GM19467 (cell line): Measurements from ENCODE around the gene WNT3.

Experiments
- ATAC-seq: cut with Tn5 transposase; IDR thresholded peaks from one replicate; pipeline ENCODE4 v1.9.1; 2021; ENCODE audit warnings: mild to moderate bottlenecking, moderate library complexity; ENCODE audit not compliant: unreplicated experiment

Gene WNT3

DNA sequence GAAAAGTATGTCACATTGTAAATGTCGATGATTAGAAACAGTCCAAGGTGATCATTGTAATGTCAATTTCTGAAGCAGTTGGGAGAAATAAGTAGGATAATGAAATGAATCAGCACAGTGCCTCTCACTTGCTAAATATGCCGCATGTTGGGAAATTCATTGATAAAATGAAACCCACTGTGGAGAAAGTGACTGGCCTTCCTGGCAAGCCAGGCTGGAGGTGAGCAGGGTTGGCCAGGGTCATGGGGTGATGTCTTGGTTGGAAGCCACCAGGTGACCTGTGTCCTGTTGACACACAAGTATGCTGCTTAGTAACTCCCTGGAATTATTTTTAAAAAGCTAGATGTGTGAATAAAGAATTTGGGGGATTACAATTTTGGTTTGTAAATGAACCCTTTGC lies 18.0 kb upstream of the WNT3 start:
- ATAC-seq: no peak

DNA sequence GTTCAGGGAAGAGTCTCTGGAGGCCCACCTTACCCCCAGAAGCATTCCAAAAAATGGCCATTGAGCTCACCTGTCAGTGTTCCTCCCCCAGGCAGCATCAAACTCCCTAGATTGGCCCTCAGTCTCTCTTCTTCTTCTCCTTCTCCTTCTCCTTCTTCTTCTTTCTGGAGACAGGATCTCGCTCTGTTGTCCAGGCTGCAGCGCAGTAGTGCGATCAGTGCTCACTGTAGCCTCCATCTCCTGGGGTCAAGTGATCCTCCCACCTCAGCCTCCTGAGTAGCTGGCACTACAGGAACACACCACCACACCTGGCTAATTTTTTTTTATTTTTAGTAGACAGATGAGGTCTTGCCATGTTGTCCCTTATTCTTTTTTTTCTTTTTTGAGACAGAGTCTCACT lies 16.4 kb upstream of the WNT3 start:
- ATAC-seq: no peak

DNA sequence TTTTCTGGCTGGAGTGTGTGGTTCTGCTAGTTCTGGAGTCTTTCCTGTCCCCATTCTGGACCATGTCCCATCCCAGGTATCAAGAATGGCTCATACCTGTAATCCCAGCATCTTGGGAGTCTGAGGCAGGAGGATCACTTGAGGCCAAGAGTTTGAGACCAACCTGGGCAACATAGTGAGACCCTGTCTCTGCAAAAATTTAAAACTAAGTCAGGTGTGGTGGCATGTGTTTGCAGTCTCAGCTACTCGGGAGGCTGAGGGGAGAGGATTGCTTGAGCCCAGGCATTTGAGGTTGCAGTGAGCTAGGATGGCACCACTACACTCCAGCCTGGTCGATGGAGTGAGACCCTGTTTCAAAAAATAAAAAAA lies 15.3 kb upstream of the WNT3 start:
- no peak for ATAC-seq

DNA sequence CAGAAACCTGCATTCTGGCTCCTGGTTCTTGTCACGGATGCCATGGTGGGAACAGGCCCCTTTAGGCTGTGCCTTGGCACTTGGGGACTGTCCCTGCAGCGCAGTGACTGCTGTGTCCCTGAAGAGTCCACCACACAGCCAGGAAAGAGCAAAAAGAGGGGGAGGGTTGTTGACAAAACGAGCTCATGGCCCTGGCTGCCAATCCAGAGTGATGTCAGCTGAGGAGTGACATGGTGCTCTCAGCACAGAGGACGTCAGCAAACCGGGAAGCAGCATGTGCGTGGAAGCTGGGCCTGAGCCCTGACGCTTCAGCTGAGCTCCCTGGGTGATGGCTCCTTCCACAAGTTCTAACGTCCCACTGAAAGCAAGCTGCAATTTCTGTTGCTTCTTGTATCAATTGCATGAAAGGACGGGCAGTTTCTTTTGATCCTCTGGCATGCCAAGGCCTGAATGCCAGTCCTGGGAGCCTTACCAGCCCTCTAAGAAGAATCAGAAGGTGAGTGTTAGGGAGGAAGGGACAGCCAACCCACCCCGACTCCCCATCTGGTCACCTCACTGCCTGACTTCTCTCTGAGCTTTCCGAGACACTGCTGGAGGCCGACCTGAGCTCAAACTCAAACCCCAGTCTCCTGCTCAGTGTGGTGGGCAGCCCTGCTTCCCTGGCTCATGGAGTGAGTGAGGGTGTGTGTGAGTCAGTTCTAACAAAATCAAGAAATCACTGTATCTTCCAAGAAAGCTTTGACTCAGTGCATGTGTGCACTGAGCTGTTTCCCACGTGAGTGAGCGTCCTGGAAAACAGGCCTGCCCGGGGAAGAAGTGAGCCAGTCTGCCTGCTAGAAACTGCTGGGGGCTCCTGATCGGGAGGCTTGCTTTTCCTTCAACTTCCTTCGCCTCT lies 14.7 kb upstream of the WNT3 start:
- no peak for ATAC-seq

DNA sequence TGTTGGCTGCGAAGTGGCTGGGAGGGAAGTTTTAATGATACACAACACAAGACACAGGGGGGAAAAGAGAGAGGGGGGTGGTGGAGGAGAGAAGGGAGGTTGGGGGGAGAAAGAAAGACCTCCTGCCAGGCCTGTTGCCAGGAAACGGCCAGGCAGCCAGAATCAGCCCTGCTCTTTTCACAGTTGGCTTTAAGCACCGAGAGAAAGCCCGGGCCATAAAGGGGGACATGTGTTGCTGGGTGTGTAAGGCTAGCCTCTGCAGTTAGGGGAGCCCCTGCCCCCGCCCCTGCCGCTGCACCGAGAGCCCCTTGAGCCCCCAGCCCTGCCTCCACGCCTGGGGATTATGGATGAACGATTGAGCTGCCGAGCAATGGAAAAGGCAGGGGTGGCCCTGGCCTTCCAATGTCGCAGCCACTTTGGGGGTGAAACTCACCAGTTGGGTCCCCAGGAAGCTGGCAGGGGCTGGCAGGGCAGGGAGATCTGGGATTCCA lies 13.9 kb upstream of the WNT3 start:
- ATAC-seq: no peak

DNA sequence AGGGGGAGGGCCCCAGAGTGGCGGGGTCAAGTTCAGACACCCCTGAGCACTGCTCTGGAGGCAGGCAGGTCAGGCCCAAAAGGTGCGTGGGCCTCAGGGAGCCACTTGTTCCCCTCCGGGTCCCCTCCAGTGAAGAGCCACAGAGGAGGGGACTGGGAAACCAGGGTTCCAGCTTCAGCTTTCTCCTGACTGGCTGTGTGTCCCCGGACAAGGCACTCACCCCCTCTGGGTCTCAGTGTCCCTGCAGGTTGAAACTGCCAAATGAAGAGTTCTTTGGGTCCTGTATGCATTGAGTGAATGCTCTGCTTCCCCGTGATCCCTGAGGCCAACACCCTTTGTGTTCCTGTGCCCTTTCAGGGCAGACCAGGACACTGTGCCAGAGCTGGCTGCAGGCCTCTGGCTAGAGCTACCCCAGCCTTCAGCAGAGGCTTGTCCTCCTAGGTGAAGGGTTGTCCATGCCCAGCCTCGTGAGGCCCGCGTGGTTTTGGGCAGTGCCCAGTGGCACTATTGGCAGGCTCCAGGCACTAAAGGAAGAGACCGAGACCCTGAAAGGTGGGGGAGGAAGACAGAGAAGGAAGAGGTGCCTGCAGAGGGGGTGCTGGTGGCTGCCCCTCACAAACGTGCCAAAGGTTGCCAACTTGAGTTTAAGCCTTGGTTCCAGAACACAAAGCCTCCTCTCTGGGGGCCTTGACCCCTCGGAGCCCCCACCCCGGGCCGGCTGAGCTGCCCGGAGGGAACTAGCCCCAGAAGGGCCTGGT lies 13.3 kb upstream of the WNT3 start:
- ATAC-seq: no peak

DNA sequence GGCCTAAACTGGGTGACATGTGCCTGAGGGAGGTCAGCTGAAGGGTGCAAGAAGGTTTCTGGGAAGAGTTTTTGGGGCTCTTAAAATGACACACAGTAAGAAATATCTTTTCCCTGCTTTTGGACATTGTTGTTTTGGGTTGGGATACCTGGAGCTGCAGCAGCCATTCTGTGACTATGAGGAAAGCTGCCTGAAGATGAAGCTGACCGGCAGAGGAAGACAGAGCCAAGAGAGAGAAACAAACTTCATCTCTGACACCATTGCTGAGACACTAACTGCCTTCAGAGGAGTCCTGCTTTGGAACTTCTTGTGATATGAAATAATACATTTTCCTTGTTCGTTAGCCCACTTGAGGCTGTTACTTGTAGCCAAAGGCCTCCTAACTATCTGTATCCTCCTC lies 8.8 kb upstream of the WNT3 start:
- ATAC-seq: no peak

DNA sequence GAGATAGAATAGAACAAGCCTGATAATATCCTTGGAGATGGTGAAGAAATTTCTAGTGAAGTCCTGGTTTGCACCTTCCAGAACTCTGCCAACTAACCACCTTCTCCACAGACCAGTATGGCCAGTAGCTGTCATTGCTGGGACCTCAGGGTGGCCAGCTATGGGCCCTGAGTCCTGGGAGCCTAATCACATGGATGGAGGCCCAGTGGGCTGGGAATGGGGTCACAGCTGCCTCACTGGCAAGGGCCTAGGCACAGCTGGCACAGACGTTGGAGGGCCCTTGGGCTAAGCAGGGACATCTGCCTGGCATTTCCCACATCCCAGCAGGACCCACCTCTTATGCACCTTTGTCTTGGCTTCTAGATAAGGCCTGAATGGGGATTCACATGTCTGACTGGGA lies 7.6 kb upstream of the WNT3 start:
- ATAC-seq: no peak

DNA sequence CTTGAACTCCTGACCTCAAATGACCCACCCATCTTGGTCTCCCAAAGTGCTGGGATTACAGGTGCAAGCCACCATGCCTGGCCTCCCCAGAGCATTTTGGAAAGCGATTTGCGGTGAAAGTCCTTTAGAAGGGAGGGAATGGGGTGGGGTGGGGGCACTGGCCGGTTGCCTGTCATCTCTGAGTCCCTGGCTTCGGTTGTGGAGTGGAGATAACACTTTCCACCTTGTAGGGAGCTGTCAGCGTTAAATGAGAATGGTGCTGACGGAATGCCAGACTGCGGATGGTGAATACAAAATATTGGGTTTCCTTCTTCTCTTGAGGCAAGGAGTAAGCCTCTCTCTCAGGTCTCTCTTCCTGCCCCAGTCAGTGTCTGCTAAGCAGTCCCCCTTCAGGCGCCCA lies 5.2 kb upstream of the WNT3 start:
- no peak for ATAC-seq

DNA sequence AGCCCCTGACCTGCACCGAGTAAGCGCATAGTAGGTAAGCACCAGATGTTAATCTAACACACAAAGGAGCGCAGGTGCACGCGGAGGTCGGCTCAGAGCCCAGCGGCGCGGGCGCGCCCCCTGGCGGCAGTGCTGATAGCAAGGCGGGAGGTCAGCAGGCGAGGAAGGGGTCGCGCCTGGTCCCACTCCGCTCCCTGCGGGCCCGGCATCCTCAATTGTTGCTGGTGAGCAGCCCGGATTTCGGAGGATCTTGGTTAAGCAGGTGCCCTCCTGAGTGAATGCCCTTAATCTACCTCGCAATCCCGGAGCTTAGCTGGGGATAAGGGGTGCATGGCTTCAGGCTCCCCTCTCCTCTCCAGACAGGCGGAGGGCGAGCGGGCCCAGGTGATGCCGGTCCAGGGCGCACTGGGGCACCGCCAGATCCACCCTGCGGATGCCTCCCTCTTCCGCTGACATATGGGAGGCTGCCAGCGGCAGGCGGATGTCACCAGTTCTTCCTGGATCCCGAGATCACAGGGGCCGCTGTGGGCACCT lies 4.0 kb upstream of the WNT3 start:
- ATAC-seq: no peak

DNA sequence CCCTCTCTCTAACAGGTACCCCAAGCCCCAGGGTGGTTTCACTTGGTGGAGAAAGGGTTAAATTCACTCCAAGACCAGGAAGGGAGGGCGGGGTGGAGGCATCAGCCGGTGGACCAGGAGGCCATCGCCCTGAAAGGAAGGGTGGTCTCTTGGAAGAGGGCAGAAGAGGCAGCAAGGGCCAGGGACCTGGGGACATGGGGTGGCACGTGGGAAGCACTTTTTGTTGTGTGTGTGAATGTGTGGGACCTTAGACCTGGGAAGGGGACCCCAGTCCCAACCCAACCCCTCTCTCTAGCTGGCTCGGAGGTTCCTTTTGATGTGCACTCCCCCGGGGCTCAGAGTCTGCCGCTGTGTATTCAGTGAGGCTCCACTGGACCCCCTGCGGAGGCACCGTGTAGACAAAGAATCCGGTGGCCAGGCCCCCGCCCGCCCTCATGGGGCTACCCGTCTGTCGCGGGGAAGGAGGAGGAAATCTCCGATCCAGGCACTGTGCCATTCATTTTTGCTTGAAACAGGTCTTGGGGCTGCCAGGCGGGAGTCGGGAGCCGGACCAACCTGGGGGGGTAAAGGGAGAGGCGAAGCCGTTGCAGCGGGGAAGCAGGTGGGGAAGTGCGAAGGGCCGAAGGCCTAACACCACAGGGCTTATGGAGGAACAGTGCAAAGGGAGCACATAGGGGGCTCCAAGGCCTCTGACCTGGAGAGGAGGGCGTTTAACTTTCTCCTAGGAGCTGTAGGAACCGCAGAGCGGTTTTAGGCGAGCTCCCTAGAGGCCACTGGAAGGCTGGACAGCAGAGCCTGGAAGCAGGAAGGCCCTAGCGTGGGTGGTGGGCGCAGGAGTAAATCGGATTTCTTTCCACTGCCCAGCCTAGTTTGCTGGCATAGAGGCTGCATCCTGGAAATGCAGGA lies 3.2 kb upstream of the WNT3 start:
- no peak for ATAC-seq

DNA sequence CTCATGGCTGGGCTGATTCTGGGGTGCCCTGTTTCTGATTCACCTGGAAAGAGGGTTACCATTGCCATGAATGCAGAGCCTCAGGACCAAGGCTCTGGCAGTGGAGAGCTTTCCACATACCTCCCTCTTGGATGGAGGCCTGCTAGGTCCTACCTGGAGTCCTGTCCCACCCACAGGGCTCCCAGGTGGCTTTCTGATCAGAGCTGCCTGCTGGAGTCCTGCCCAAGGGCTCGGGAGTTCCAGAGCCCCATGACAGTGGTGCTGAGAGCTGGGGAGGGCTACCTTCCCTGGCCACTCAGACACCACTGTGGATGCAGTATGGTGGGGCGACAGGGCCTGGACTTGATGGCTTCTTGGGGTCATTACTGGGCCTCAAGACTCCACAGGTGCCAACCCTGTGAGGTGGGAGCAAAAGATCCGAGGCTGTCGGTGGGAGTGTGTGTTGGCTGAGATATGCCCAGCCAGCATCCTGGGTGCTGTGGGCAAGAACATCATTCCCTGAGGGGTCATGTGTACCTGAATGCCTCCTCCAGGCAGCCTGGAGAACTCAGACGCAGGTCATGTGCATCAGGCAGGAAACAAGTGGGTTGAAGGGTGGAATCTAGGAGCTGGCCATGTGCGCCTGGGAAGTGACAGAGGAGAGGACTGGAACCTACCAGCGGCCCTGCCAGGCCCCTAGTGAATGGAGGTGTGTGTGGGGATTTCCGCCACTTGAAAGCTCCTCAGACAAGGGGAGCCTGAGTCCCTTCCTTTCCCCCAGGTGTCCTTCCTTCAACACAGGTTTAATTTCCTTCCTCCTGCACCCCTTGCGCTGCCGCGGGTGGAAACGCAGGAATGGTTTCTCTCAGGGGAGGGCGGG lies 2.3 kb upstream of the WNT3 start:
- ATAC-seq: no peak

DNA sequence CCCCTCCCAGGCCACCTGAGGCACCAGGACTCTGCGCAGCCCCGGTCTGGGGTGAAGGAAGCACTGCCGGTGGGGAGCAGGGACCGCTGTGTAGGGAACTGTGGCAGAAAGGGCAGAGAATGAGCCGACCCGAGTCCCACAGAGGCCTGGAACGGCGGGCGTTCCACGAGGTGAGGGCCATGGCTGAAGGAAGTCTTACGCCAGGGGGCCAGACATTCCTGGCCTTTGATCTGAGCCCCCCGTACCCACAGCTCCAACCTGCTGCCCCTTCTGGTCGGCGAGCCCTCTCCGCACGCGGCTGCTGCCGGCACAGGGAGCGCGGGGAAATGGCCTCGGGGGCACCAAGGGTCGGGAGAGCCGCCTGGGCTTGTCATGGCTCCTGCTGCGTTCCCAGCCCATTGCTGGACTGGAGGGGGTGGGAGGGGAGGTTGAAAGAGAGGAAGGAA lies 1.4 kb upstream of the WNT3 start:
- ATAC-seq: no peak

DNA sequence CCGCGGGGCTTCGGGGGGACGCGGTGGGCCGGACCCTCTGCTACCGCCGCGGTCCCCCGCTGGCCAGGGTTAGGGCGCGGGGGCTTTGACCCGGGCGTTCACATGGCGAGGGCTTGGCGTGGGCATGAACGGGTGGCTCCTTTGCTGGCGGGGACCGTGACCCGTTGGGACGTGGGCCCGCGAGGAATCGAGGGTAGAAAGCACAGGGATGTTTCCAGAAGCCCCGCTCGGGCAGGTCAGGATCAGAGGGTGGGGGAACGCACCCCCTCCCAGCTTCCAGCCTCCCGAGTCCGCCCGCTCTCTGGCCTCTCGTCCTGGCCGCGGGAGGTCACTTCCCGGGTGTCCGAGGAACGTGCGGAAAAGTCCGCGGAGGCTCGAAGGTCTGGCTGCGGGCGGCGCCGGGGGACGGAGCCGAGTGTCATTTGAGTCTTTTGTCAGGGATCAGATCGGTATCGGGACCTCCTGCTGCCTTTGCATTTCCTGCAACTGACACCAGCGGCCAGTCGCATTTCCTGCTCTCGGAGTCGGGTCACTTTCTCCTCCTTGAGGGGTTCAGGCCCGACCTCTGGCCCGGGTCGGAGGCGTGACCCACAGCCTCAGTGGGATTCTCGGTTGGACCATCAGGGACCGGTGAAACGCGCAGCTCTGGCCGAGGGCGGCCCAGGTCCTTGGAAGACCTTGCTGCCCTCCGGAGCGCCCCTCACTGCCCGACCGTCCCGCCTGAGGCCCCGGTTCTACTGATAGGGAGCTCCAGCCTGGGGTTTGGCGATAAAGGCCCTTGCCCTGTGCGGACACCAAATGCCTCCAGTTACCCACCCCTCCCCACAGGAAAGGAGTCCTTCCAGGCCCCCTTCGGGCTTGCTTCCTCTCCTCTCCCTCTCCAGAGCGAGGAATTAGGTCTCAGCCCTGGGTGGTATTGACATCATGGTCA lies 702 bp upstream of the WNT3 start:
- no peak for ATAC-seq

DNA sequence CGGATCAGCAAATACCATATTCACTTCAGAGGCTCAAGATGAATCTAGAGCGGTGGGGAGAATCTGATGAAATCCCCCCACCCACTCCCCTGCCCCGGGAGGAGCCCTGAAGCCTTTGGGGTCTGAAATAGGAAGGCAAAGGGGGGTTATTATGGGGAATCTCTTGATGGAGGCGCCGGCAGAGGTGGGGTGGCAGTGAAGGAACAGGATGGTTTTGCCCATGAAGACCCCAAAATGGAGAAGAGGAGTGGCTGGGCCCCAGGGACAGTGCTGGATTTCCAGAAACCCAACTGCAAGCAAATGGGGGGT lies 637 bp downstream of the WNT3 start:
- ATAC-seq: no peak

DNA sequence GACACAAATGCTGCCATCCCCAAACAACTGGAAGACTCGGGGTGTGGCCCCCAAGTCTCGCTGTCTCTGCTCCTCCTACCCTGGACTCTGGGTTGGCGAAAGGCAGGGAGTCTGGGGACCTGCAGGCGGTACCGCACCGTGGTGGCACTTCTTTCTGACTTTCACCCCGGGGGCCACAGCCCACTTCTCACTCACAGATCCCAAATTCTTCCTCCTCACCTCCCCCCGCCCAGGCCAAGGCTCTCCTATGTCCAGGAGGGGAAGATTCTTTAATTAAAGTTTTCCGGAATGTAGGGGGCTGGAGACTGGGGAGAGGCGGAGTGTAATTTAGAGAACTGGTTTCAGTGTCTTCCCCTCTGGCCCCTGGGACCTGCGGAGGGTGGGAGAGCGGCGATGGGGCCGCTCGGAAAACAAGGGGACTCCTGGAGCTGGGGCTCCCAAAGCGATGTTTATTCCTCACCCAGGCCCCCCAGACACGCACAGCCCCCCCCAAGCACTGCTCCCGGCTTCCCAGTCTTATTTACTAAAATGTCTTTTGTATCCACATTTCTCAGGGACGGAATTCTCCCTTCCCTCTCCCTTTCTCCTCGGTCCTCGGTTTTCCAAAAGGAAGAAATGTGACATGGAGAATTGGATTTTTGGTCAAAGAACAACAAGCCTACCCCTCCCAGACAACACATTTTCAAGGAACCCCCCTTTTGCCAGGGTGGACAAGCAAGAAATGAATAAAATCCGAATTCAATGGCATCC lies 1.2 kb downstream of the WNT3 start:
- no peak for ATAC-seq

DNA sequence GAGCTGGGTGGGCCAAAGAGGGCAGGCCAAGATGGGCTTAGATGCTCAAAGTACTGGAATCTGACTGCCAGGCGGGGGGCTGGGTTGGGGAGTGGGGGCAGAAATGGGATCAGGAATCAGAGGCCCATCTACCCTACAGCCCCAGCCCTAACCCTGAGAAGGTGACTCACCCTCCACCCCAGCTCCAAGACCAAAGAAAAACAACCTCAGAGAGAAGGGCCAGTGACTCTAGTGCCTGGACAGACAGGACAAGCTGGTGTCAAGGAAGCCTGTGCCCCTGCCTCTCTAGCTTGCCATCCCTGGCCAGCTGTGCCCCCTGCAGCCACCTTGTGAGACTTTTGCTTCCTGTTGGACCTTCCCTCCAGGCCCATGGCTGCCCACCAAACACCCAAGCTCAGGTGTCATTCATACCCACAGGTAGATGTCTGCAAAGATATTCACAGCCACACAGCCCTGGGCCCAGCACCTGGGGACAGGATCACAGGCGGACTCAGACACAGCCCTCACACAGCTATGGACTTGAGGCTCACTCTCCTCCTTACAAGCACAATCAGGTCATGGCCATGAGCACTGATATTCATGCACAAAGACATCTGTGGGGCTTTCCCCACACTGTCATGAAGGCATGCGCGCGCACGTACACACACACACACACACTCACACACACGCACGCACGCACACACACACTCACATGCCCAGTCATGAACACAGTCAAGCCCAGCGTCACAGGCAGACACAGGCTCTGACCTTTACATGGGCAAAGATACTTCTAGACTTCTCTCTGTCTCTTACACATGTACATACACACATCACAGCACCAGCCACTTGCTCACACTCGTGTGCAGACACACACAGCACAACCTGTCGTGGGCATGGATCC lies 2.8 kb downstream of the WNT3 start:
- ATAC-seq: no peak
